Measurements from ENCODE around the gene SETDB1.

The SETDB1 gene

DNA sequence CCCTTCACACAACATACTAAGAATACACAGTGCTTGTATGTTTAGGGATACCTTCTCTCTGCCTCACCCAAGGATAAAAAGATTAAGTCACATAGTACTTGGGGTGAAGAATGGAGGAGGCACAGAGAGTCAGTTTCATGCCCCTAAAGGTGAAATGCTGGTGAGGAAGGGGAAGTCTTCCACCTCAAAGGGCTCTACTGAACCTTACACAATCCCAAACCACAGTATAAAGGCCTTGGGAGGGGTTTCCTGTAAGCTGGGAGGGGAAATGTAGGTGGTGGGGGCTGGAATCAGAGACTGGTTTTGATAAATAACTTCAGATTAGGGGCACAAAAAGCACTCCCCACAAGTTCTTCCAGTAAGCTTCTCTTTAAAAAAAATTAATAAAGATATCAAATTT, 77.0 kb downstream of the SETDB1 start:
- no peak for DNase-seq (ENCODE audit: low spot score)

DNA sequence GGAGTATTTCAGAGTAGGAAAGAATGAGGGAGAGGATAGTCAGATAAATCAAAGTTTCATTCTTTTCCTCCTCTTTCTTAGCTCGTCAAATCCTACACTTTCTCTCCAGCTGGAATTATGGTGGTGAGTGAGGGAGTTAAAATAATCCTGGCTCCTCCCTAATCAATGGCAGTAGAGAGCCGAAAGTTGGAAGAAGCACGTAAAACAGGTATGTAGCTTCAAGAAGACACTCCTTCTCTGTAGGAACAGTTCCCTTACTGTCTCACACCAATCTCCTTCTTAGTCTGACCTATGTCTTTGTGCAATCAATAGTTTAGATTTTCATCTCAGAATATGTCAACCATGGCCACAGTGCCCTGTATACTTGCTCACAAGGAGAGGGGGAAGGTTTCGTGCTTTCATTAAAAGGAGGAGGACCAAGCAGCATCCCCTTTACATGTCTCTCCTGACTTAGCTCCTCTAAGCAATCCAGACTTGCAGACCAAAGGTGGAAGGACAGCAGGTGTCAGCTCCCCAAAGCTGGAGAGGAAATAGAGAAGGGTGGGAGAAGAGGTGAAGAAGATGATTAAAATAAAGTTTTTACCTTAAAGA, 79.7 kb downstream of the SETDB1 start:
- DNase-seq (ENCODE audit: low spot score): peak; percentile 30

- peak; percentile 84 for DNase-seq (ENCODE audit: low spot score)
Observed at GRCh38 chr1:151006327-151007052, 80.3 kb downstream of the SETDB1 start, which contains the start of gene MINDY1. MINDY1 (minus strand) TSS chr1:151006902; CDS start chr1:151002617, 4,285 bp downstream.

- no peak for DNase-seq (ENCODE audit: low spot score)
Observed at GRCh38 chr1:151007853-151008243, 81.7 kb downstream of the SETDB1 start.

DNA sequence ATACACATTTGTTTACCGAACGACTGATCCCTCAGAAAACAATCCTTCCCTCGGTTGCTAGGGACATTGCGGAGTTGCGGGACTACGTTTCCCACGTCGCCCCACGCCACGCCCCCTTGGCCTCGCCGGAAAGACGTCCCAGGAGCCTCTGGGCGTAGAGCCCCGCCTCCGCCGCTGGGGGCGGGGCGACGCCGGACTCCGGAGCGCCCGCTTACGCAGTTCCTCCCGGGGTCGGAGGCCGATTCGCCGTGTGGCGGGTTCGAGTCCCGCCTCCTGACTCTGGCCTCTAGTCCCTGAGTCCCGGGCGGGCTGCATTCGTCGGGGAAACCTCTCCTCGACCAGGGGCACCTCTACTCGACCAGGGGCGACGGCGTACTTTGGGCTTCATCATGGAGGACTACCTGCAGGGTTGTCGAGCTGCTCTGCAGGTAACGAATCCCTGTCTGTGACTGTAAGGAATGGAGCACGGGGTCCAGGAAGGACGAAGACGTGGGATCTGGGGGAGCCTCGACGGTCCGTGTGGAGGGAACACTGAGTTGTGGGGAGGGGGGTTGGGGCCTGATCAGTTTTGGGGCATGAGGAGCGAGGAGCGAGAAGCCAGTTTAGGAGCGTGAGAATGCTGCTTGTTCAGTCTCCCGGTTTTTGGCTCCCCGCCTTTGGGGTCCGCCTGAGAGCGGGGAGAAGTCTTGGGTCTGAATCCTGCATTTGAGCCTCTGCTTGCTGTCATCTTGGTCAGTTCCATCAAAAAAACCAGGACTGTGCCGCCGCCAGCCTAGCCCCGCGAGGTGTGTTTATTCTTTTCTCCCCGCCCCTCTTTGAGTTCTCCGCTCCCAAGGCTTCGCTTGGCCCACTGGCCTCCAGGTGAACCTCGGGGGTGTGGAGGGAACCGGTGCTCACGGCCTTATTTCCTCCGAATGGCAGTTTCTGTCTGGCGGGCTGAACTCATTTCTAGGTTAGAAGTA, 82.4 kb downstream of the SETDB1 start, which contains the start of gene PRUNE1:
Gene PRUNE1 (plus strand): TSS at position 206 of the 962 bp plus-strand sequence. CDS start 184 bp downstream, at position 390.
- DNase-seq (ENCODE audit: low spot score): peak; percentile 97

GRCh38 chr1:151009206-151009587, 83.0 kb downstream of the SETDB1 start:
- DNase-seq (ENCODE audit: low spot score): no peak

GRCh38 chr1:151009674-151010345, 83.6 kb downstream of the SETDB1 start:
- no peak for DNase-seq (ENCODE audit: low spot score)

DNA sequence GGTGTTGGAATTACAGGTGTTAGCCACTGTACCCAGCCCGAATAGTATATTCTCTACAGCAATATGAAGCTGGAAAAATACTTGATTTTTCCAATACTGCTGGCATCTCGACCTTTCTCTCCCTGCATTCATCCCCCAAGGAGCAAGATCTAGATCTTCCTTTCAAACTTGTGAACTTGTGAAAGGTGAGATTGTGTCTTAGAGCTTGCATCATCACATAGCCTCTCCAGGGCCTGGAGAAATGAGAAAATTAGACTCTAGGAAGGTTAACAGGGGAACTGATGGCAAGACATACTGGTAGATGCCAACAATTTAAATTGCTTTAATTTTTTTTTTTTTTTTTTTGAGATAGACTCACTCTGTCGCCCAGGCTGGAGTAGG, 84.2 kb downstream of the SETDB1 start:
- DNase-seq (ENCODE audit: low spot score): no peak

- DNase-seq (ENCODE audit: low spot score): no peak
Observed at GRCh38 chr1:151011154-151011850, 85.1 kb downstream of the SETDB1 start.

- no peak for DNase-seq (ENCODE audit: low spot score)
Observed at GRCh38 chr1:151012684-151013471, 86.7 kb downstream of the SETDB1 start.

DNA sequence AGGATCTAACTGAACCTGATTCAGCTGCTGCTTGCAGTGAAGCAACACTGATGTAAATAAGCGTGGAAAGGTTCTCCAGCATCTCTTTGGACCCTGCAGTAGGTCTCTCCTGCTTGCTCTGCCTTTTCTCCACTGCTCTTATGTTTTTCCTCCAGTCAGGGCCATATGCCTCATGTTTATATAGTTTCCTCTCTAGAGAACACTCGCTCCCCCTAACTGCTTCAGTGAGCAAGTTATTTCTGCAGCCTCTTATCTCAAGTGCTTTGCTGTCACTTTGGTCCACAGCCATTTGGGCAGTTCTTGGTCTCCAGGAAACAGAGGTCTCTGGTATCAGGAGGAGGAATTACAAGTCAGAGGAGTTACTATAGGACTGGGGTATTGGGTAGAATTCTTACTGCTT, 87.4 kb downstream of the SETDB1 start:
- DNase-seq (ENCODE audit: low spot score): peak; percentile 63
